Tongue (tissue), 2 donors: ENCODE data around the gene USH1C. TPM values are rescaled to one million over a fixed set of nuclear protein-coding genes. Genes with fewer than 3 reads are reported as not detected.

Experiments used
- DNase-seq: peaks from one replicate; pipeline ENCODE4 v3.0.0-alpha.2; 2015
- total RNA-seq: library from RNA; depleted of rRNA; stranded (reverse); fragments of >200 nt; gene quantifications from one replicate; pipeline ENCODE4 v1.2.3, GENCODE V29; 2014

The USH1C gene
- total RNA-seq, 1 donor from 2014 or later = 4.3 TPM

DNA sequence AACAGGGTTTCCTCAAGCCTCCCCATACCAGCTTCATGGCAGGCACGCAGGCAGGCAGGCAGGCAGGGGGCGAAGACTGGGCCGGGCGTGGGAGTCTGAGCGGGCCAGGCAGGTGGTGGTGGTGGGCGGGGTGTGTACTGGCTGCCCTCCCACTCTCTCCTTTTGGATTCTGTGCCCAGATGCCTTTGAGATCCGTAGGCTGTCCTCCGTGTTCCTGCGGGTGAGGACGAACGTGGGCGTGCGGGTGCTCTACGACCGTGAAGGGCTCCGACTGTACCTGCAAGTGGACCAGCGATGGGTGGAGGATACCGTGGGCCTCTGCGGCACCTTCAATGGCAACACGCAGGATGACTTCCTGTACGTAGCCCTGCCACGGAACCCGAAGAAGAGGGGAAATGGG lies 25.8 kb upstream of the USH1C start:
- no peak for DNase-seq

DNA sequence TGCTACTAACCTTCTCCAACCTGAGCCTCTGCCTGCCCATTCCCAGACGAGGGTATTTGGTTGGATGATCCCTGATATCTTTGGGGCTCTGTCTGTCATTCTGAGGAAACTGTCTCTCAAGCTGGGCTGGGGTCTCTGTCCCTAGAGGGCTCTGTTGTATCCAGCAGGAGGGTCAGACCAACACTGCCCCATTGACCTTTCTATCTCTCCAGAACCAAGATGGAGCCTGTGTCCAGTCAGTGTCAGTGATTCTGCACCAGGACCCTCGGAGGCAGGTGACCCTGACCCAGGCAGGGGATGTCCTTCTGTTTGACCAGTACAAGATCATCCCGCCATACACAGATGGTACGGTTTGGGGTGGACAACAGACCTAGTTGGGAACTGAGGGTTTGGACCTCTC lies 24.7 kb upstream of the USH1C start:
- no peak for DNase-seq

DNA sequence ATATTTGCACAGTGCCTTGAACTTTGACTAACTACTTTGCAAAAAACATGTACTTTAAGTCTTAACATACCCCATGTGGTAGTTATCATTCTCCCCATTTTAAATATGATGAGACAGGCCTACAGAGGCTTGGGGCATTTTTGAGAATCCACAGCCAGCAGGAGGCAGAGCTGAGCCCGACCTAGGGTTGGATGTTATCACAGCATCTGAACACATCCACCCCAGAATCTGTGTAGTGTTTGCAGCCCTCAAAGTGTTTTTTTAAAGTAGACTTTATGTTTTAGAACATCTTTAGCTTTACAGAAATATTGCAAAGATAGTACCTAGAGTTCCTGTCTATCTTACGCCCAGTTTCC lies 20.4 kb upstream of the USH1C start:
- no peak for DNase-seq

DNA sequence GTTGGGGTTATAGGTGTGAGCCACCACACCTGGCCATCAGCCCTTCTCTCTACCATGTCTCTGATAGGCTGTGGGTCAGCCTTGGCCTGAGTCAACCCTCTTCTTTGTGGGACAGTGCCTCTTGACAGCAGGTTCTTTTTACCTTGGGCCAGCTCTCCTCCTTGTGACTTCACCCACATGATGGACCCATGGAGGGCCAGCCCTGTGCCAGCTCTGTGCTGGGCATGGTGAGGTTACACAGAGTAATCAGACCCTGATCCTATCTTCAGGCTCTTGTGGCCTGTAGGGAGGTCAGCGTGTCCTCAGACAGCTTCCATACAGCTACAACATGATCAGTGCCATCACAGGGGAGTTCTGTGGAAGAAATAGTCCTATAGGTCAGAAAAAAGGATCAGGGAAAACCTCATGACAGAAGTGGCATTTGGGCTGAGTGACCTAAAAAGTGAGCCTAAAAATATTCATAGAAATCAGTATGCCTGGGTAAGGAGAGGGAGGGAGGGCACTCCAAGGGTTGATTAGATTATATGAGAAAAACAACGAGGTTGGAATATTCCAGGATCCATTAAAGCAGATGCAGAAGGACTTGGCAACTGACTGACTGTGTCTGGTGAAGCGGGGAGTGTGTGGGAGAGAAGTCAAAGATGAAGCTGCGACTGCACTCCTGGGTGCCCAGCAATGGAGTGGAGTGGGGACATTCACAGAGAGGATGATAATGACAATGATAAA lies 19.9 kb upstream of the USH1C start:
- no peak for DNase-seq

GRCh38 chr11:17563231-17563646 lies 19.0 kb upstream of the USH1C start:
- DNase-seq = peak; percentile 20

- no peak for DNase-seq
These were observed 17.3 kb upstream of the USH1C start for GRCh38 chr11:17561526-17561925.

- DNase-seq = no peak
These were observed 16.8 kb upstream of the USH1C start for GRCh38 chr11:17561111-17561415.

DNA sequence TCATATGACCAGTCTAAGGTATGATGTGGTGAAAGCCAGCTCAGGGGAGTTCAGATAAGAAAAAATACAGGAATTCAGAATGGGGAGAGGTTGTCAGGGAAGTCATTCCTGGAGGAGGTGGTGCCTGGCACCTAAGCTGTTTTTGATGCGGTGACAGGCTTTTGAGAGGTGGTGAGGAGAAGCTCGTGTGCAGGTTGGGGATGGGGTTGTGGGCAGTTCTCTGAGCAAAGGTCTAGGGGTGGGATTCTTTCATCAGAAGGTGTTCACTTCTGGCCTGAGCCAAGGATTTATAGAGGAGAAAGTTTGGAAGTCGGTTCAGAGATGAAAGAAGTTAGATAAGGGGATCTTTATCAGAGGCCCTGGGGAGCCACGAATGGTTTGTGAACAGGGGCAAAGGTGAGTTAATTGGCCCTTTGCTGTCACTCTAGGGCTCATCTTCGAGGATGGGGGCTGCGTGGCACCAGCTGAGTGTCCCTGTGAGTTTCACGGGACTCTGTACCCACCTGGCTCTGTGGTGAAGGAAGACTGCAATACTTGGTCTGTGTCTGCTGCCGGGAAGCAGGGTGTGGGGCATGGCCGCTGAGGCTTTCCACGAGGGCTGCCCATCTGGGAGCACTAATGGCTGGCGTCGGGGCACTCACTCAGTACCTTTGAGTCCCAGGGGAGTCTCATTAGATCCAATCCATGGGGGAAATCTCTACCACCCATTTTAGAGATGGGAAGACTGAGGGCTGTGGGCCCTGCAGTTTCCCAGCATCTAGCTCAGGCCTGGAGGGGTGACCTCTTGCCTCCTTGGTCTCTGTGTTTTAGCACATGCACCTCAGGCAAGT lies 16.3 kb upstream of the USH1C start:
- no peak for DNase-seq

- DNase-seq = no peak
These were observed 15.3 kb upstream of the USH1C start for GRCh38 chr11:17559341-17560087.

- no peak for DNase-seq
These were observed 14.7 kb upstream of the USH1C start for GRCh38 chr11:17558916-17559315.

DNA sequence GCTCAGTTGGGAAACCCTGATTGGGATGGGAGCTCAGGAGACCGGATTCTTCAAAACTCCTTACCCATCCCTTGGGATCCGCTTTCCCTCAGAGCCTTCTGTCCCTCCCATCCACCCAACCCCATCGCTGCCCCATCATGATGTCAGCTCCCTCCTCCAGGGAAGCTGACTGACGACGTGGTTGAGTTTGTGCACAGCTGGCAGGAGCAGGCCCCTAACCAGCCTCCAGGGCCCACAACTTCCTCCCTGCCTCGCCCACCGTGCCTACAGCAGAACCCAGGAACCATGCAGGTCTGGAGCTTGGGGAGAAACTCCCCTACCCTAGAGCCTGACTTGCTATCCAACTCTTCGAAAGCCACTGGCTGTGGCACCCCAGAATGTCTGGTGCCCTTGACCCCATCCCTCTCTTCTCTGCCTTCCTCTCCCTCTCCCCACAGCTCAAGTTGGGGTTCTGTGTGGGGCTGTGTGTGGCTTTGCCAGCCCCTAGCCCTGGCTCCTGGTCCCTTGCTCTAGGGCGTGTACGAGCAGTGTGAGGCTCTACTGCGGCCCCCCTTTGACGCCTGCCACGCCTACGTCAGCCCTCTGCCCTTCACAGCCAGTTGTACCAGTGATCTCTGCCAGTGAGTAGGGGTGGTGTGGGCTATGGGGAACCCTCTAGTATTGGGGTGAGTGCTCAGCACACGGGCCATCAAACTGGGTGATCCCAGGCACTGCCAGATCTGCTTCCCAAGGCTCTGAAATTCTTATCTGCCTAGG lies 14.0 kb upstream of the USH1C start:
- DNase-seq = no peak

- no peak for DNase-seq
These were observed 12.8 kb upstream of the USH1C start for GRCh38 chr11:17556999-17557398.

- DNase-seq = no peak
These were observed 10.3 kb upstream of the USH1C start for GRCh38 chr11:17554487-17554886.

- no peak for DNase-seq
These were observed 9.0 kb upstream of the USH1C start for GRCh38 chr11:17553249-17553546.

- no peak for DNase-seq
These were observed 8.4 kb upstream of the USH1C start for GRCh38 chr11:17552392-17553248.

- DNase-seq = no peak
These were observed 7.8 kb upstream of the USH1C start for GRCh38 chr11:17552041-17552355.

GRCh38 chr11:17551347-17552040 lies 7.3 kb upstream of the USH1C start:
- DNase-seq = no peak

DNA sequence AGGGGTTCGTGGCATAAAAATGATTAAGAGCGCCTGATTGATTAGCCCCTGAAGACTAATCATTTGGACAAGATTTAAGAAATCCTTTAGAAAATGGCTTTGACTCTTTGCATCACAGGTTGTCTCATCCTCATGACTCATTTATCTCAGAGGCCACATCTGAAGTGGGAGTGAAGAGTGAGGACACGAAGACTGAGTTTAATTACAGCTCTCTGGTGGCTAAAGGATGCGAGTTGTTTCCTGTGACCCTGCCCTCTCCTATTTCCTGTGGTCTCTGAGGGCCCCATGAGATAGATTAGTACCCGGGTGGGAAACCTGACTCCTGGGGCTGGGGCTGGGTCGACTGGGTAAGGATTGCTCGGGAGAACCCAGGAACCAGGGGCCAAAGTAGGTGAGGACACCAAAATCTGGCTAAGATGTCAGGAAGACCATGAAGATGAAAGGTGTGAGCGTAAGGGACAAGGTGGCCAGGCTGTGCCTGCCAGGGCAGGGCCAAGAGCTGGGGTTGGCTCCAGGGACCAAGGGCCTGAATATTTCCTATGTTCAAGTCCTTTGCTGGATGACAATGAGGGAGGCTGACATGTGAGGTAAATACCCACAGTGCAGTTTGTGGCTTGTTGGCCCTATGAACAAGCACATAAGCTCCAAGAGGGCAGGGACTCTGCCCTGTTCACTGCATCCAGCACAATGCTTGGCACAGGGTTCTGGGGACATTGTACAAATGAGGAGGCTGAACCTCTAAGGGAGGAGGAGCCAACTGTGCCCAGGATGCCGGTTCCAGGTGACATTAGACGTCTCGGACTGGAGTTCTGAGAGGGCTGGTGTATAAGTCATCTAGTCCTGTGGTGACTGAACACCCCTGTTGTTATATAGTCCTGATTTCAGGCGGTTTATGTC lies 6.5 kb upstream of the USH1C start:
- no peak for DNase-seq

DNA sequence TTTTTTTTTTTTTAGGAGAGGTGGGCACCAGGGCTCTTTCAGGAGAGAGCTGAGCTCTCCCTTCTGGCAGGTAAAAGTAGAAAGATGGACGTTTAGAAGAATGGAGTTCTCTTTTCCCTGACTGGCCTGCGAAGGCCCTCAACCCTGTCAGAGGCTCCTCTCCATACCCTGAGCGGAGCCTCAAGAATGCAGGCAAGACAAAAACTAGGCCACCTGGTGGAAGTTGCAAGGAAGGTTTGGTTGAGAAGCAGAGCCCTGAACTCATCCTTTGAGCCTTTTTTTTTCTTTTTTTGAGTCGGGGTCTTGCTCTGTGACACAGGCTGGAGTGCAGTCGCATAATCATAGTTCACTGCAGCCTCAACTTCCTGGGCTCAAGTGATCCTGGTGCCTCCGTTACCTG lies 4.2 kb upstream of the USH1C start:
- no peak for DNase-seq

DNA sequence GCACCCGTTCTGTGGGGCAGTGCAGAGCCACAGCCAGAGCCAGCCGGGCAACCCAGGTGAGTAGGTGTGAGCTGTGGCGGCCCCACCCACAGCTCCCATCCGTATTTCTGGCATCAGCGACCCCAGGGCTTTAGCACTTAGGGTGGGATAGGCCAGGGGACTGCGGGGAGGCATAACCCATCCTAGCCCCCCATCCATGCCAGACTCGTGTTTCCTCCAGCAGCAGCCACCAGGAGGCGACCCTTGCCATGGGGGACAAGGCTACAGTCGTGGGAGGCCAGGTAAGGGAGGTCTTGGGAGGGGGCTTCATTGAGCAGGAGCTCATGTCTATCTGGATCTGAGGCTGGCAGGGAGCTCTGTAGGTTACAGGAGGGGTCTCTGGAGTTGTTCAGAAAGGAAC lies 3.7 kb upstream of the USH1C start:
- no peak for DNase-seq
